ENCODE data around the gene TRIM39.
"Not testable (repeated sequence)": the region's sequence is repeated elsewhere in the genome, so short reads cannot be mapped to it uniquely, and the experiment has no call there.

The TRIM39 gene

GRCh38 chr6:30364591-30364990 is 37.9 kb downstream of the TRIM39 start:
- no peak for DNase-seq (ENCODE audit: low spot score)

- not testable (repeated sequence) for DNase-seq (ENCODE audit: low spot score)
Measured at GRCh38 chr6:30369280-30369679, 42.6 kb downstream of the TRIM39 start.

- no peak for DNase-seq (ENCODE audit: low spot score)
Measured at GRCh38 chr6:30378290-30378937, 51.7 kb downstream of the TRIM39 start.

- DNase-seq (ENCODE audit: low spot score) = no peak
Measured at GRCh38 chr6:30380464-30380863, 53.7 kb downstream of the TRIM39 start.

GRCh38 chr6:30386166-30386565 is 59.4 kb downstream of the TRIM39 start:
- DNase-seq (ENCODE audit: low spot score) = no peak

GRCh38 chr6:30391240-30391639 is 64.5 kb downstream of the TRIM39 start:
- DNase-seq (ENCODE audit: low spot score) = no peak

All from D341Med (cell line).